ENCODE results near the gene PAK4. TPM values are rescaled to one million over a fixed set of nuclear protein-coding genes. Genes with fewer than 3 reads are reported as not detected.

PAK4 gene
- total and polyA plus RNA-seq, 2 of the 13 experiments (the other 11 are each of a cell fraction or from before 2014, with no cell fraction given) = 9.5 to 17.8 TPM

- ATAC-seq = peak; percentile 47
- WGBS (ENCODE audit: low lambda C conversion rate) = 74% methylated on average over 7 of the region's 17 CpGs
- intact Hi-C loops (cut with micrococcal nuclease; ENCODE audit: unreplicated experiment) (no loop called here), in situ Hi-C loops (cut with HindIII; ENCODE audit: extremely low pct_ligation_motif_present, low pct_unique_long_range_greater_than_20kb) (no loop called here)
- Histone ChIP-seq H3K4me3 (replicated peaks in 1 of 3; ENCODE audit: insufficient read depth in 1 of 3, low read depth in 2 of 3, low read length in 3 of 3) (no peak overlapping the region), H3K4me1 (ENCODE audit: insufficient read depth, low read length) (peaks cover 49% of the 10 kb centered on the region), H3K4me2 (ENCODE audit: low read depth, low read length) (no peak overlapping the region), H3K79me2 (ENCODE audit: insufficient read depth, low read length) (no peaks in the 10 kb centered on the region), H3K27ac (ENCODE audit: extremely low read length, insufficient read depth, low read length) (peak overlapping the region; percentile 21), H3K36me3 (replicated peaks in 1 of 2; ENCODE audit: control insufficient read depth in 1 of 2, insufficient read depth in 2 of 2, low read length in 2 of 2) (peaks cover 11 to 37% of the 10 kb centered on the region in 2 experiments; a peak in 4 of 5 replicates), H3K9ac (ENCODE audit: insufficient read depth, low read depth, low read length) (no peak overlapping the region), H3K9me3 (ENCODE audit: low read length) (no peaks in the 10 kb centered on the region), H3K27me3 (ENCODE audit: control insufficient read depth in 1 of 2, insufficient read depth in 2 of 2, low read length in 2 of 2) (no peaks in the 10 kb centered on the region; a peak in 1 of 5 replicates), H2AFZ (ENCODE audit: low read length) (no peak overlapping the region), H4K20me1 (ENCODE audit: insufficient read depth, low read length) (peaks cover 2% of the 10 kb centered on the region; the same call in 1 of the 2 replicates)
- POLR2A ChIA-PET = no interaction called here
- peak; percentile 49 for DNase-seq (ENCODE audit: low spot score)
- CTCF ChIA-PET (ENCODE audit: low intra/inter-chr PET ratio, low total read pairs) = no interaction called here
- no TSS peak for BruUV-seq (replicated peaks)
- FAIRE-seq = no peak
- 0 out of 2 replicates have a peak, but pooled peaks have one; percentile 23 for TF ChIP-seq ZNF747 (CRISPR knock-in tag; IDR thresholded peaks at IDR 0.05; ENCODE audit: borderline replicate concordance)
- TF ChIP-seq AGO2 (optimal IDR thresholded peaks at IDR 0.05; ENCODE audit: low read depth, low read length) = peak; percentile 20
- TF ChIP-seq, protein P1, sequence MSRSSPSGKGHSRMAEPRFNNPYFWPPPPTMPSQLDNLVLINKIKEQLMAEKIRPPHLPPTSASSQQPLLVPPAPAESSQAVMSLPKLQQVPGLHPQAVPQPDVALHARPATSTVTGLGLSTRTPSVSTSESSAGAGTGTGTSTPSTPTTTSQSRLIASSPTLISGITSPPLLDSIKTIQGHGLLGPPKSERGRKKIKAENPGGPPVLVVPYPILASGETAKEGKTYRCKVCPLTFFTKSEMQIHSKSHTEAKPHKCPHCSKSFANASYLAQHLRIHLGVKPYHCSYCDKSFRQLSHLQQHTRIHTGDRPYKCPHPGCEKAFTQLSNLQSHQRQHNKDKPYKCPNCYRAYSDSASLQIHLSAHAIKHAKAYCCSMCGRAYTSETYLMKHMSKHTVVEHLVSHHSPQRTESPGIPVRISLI (CRISPR knock-in tag; IDR thresholded peaks at IDR 0.05; ENCODE audit: borderline replicate concordance) = peak; percentile 89
- TF ChIP-seq PHF21A (CRISPR knock-in tag; IDR thresholded peaks at IDR 0.05) = peak; percentile 66
- TF ChIP-seq SAP130 (CRISPR knock-in tag; IDR thresholded peaks at IDR 0.05; ENCODE audit: low read depth) = 0 out of 2 replicates have a peak, but pooled peaks have one; percentile 13
- TF ChIP-seq HNRNPL (IDR thresholded peaks at IDR 0.05; ENCODE audit: low read depth, low read length) = 0 out of 2 replicates have a peak, but pooled peaks have one; percentile 27
- 0 out of 2 replicates have a peak, but pooled peaks have one; percentile 15 for TF ChIP-seq RXRA (CRISPR knock-in tag; IDR thresholded peaks at IDR 0.05)
- 0 out of 2 replicates have a peak, but pooled peaks have one; percentile 21 for TF ChIP-seq HNF4A (CRISPR knock-in tag; IDR thresholded peaks at IDR 0.05)
- 0 out of 2 replicates have a peak, but pooled peaks have one; percentile 30 for TF ChIP-seq HOXA3 (CRISPR knock-in tag; IDR thresholded peaks at IDR 0.05)
- TF ChIP-seq ZFX (CRISPR knock-in tag; IDR thresholded peaks at IDR 0.05; ENCODE audit: low read depth) = peak; percentile 37; the same call in 1 of the 2 replicates
- peak; percentile 68 for TF ChIP-seq ZNF687 (CRISPR knock-in tag; IDR thresholded peaks at IDR 0.05)
- no peak for TF ChIP-seq RNF219 (CRISPR knock-in tag; IDR thresholded peaks at IDR 0.05)
Observed at GRCh38 chr19:39170386-39171231, 45.0 kb downstream of the PAK4 start.

Measured in HepG2 (cell line).